Esophagus squamous epithelium (tissue), 5 donors: ENCODE measurements around the gene RUFY3. TPM values are rescaled to one million over a fixed set of nuclear protein-coding genes. Genes with fewer than 3 reads are reported as not detected.

ENCODE experiments used
- DNase-seq: peaks from one replicate; lab custom pipeline; 2025; lab: John Stamatoyannopoulos, UW
- H3K27ac ChIP-seq, 4 donors: fragments of 200-600 bp; sonication (generic); one replicate each; pipeline ENCODE4 v1.5.1; 2016 to 2019; ENCODE audit warnings: mild to moderate bottlenecking in 1 of 4
- H3K27me3 ChIP-seq, 4 donors: fragments of 200-600 bp; sonication (generic); 1 replicate in 3 of 4; 2 replicates in 1 of 4; pipeline versions ENCODE4 v1.5.1 to v1.6.0; 2017 to 2021; ENCODE audit warnings: antibody characterized with exemption in 1 of 4
- H3K36me3 ChIP-seq, 3 donors: fragments of 200-600 bp; sonication (generic); one replicate each; pipeline ENCODE4 v1.5.1; 2016 to 2019
- H3K4me1 ChIP-seq, 3 donors: fragments of 200-600 bp; sonication (generic); one replicate each; pipeline ENCODE4 v1.5.1; 2017 to 2019
- H3K4me3 ChIP-seq, 4 donors: fragments of 200-600 bp; sonication (generic); 1 replicate in 3 of 4; 2 replicates in 1 of 4; pipeline ENCODE4 v1.5.1; 2016 to 2019; ENCODE audit warnings: mild to moderate bottlenecking in 2 of 4, moderate library complexity in 1 of 4
- H3K9me3 ChIP-seq, 3 donors: fragments of 200-600 bp; sonication (generic); one replicate each; pipeline ENCODE4 v1.5.1; 2016 to 2019
- CTCF ChIP-seq, 6 experiments: fragments of 450-650 bp in 4 of 6; fragments of 200-600 bp in 2 of 6; sonication (generic) in 2 of 6; IDR thresholded peaks; one replicate each; pipeline ENCODE4 v1.5.1; 2016 to 2019; ENCODE audit warnings: antibody characterized with exemption in 6 of 6, mild to moderate bottlenecking in 4 of 6, moderate library complexity in 4 of 6
- POLR2A ChIP-seq, 4 donors: fragments of 450-650 bp; IDR thresholded peaks; one replicate each; pipeline ENCODE4 v1.6.1; 2017; ENCODE audit warnings: antibody characterized with exemption in 4 of 4, mild to moderate bottlenecking in 4 of 4, moderate library complexity in 3 of 4
- WGBS, 2 donors: methylation state at CpG; one replicate each; pipeline ENCODE4 v1.1.5; 2018; 5-methylcytosine and 5-hydroxymethylcytosine counted together
- intact Hi-C: fragments of 100-400 bp; cut with DNase I; formaldehyde crosslinking; loops from one replicate; pipeline ENCODE4 v1.15.0; 2022
- total RNA-seq, 4 donors: library from RNA; depleted of rRNA; stranded (reverse); fragments of >200 nt; gene quantifications; one replicate each; pipeline ENCODE4 v1.1.0, GENCODE V29; 2016
- donor health status: DM: yes; HTN: yes; CAD: no.

RUFY3 gene
- total RNA-seq, 4 donors from 2014 or later = 30.4 to 63.9 (median 42.4) TPM

- WGBS, 2 donors = 90 to 96% methylated on average over 9 of the region's 9 CpGs
- Histone ChIP-seq H3K27me3 (no peaks in the 10 kb centered on the region), H3K4me1 (peaks cover 0 to 29% (median 0%) of the 10 kb centered on the region in 3 donors), H3K9me3 (no peaks in the 10 kb centered on the region), H3K27ac (no peak overlapping the region), H3K36me3 (no peaks in the 10 kb centered on the region), H3K4me3 (no peak overlapping the region)
- TF ChIP-seq POLR2A (IDR thresholded peaks at IDR 0.05) (no peak), CTCF (IDR thresholded peaks at IDR 0.05) (no peak)
- DNase-seq = no peak
- intact Hi-C loops = no loop called here
Measured at GRCh38 chr4:70746179-70746839, 24.5 kb downstream of the RUFY3 start.

DNA sequence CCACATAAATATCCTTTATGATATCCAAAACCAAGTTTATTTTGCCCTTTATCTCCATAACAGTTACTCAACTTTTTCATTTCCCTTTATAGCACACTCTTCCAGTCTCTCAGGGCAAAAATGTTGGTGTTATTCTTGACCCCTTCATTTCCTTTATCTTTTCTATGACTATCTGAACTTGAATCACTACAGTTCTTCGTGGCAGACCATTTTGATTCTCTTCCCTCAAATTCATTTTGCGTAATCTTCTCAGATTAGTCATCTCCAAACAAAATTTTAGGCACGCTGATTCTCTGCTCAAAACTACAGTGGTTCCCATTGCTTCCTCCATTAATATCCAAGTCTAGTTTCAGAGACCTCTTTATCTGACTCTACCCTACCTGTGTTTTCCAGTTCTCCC lies 26.1 kb downstream of the RUFY3 start:
- Histone ChIP-seq H3K36me3 (no peaks in the 10 kb centered on the region), H3K4me3 (no peak overlapping the region), H3K27ac (no peak overlapping the region), H3K9me3 (no peaks in the 10 kb centered on the region), H3K4me1 (peaks cover 0 to 15% (median 0%) of the 10 kb centered on the region in 3 donors), H3K27me3 (no peaks in the 10 kb centered on the region)
- TF ChIP-seq CTCF (IDR thresholded peaks at IDR 0.05) (no peak), POLR2A (IDR thresholded peaks at IDR 0.05) (no peak)
- WGBS, 2 donors = 58 to 60% methylated on average over 3 of the region's 3 CpGs
- DNase-seq = no peak
- intact Hi-C loops = no loop called here

GRCh38 chr4:70749313-70749712 lies 27.5 kb downstream of the RUFY3 start:
- Histone ChIP-seq H3K4me1 (peaks cover 0 to 5% (median 0%) of the 10 kb centered on the region in 3 donors), H3K4me3 (no peak overlapping the region), H3K27ac (no peak overlapping the region), H3K36me3 (no peaks in the 10 kb centered on the region), H3K9me3 (no peaks in the 10 kb centered on the region), H3K27me3 (no peaks in the 10 kb centered on the region)
- 44 to 54% methylated on average over 1 of the region's 1 CpG for WGBS, 2 donors
- DNase-seq = no peak
- intact Hi-C loops = no loop called here
- TF ChIP-seq POLR2A (IDR thresholded peaks at IDR 0.05) (no peak), CTCF (IDR thresholded peaks at IDR 0.05) (no peak)

- H3K4me1 ChIP-seq = peaks cover 0 to 10% (median 0%) of the 10 kb centered on the region in 3 donors
- TF ChIP-seq CTCF (IDR thresholded peaks at IDR 0.05) = no peak
- TF ChIP-seq POLR2A (IDR thresholded peaks at IDR 0.05) = no peak
- no peaks in the 10 kb centered on the region for H3K27me3 ChIP-seq
- no peaks in the 10 kb centered on the region for H3K36me3 ChIP-seq
- no peak overlapping the region for H3K27ac ChIP-seq
- no peak overlapping the region for H3K4me3 ChIP-seq
- intact Hi-C loops = no loop called here
- DNase-seq = no peak
- 69 to 81% methylated on average over 1 of the region's 1 CpG for WGBS, 2 donors
- H3K9me3 ChIP-seq = no peaks in the 10 kb centered on the region
Measured at GRCh38 chr4:70752236-70752635, 30.5 kb downstream of the RUFY3 start.

DNA sequence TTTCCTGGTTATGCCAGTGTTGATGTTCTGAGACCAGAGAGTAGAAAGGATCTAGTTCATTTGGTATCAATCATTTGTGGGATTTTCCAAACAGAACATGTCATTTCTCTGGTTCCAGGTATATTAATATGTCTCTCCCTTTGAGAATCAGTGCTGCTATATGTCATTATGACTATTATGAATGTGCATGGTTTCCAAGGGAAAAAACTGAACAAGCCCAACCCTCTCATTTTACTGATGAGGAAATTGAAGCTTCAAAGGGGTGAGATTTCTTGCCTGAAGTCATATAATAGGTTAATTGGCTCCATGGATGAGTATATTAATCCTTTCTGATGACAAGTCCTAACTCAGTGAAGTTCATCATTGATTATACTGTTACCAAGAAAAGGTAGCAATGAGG lies 31.9 kb downstream of the RUFY3 start:
- H3K4me3 ChIP-seq = no peak overlapping the region
- no peaks in the 10 kb centered on the region for H3K36me3 ChIP-seq
- DNase-seq = no peak
- no peaks in the 10 kb centered on the region for H3K9me3 ChIP-seq
- intact Hi-C loops = no loop called here
- TF ChIP-seq CTCF (IDR thresholded peaks at IDR 0.05) = no peak
- TF ChIP-seq POLR2A (IDR thresholded peaks at IDR 0.05) = no peak
- H3K27me3 ChIP-seq = no peaks in the 10 kb centered on the region
- H3K27ac ChIP-seq = no peak overlapping the region
- H3K4me1 ChIP-seq = peaks cover 0 to 11% (median 0%) of the 10 kb centered on the region in 3 donors
